GM18858 (cell line): ENCODE results near the gene PEX7.
"Not testable (repeated sequence)": the region's sequence is repeated elsewhere in the genome, so short reads cannot be mapped to it uniquely, and the experiment has no call there.

Experiments
- ATAC-seq: cut with Tn5 transposase; IDR thresholded peaks from one replicate; pipeline ENCODE4 v1.9.1; 2021; ENCODE audit not compliant: unreplicated experiment

The PEX7 gene, protein sequence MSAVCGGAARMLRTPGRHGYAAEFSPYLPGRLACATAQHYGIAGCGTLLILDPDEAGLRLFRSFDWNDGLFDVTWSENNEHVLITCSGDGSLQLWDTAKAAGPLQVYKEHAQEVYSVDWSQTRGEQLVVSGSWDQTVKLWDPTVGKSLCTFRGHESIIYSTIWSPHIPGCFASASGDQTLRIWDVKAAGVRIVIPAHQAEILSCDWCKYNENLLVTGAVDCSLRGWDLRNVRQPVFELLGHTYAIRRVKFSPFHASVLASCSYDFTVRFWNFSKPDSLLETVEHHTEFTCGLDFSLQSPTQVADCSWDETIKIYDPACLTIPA

DNA sequence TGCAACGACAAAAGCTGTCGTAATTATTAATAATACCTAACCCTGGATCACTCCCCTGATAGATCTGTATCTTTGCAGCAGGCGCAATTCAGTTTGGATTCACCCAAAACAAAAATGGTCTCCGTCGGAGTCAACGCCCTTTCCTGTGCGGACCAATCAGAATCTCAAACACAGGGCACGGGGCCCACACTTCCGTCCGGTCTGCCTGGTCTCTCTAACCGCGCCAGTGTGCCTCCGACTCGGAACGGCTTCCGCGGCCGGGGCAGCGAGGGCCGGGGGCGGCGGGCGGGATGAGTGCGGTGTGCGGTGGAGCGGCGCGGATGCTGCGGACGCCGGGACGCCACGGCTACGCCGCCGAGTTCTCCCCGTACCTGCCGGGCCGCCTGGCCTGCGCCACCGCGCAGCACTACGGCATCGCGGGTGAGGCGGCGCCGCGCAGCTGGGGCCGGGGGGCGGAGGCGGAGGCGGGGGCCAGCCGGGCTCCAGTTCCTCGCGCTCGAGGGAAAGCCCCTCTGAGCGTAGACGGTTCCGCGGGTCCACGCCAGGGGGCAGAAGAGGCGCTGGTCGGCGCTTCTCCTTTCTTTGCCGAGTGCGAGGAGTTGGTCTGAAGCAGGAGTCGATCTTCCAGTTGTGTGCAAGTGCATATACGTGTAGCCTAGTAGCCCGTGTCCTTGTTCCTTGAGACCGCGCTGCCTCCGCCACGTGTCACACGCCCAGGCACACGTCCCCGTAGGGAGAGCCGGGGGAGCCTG, at the start of gene PEX7:
PEX7 (plus strand) TSS at position 217 of the 752 bp plus-strand sequence; CDS start at position 291, 74 bp downstream.
- peak; percentile 91 for ATAC-seq

- no peak for ATAC-seq
These were observed 49.5 kb upstream of the PEX7 start for GRCh38 chr6:136772685-136773472.

GRCh38 chr6:136773473-136773796, 49.0 kb upstream of the PEX7 start:
- ATAC-seq = no peak

DNA sequence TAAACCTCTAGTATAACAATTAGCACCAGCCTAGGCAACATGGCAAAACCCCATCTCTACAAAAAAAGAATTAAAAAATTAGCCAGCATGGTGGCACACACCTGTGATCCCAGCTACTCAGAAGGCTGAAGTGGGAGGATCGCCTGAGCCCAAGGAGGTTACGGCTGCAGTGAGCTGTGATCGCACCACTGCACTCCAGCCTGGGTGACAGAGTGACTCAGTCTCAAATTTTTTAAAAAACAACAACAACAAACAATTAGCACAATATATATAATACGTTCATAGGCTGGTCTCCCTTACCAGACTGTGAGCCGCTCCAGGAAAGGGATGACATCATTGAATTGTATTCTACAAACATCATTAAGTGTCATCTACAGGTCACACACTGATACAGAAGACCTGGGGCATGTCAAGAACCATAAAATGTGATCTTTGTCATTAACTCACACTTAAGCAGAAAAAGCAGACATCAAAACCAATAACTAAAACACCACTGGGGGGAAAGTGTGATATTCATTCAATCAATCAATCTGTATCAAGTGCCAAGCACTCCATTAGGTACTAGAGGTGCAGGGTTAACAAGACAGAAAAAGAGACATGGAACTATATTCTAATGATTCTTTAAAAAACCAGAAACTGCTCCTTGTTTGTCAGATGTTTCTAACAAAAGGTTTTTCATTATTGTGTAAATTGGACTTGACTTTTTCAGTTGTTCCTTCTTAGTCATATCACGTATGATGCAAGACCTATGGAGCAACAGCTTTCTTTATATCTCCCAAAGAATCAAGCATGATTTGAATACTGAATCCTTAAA, 48.0 kb upstream of the PEX7 start:
- ATAC-seq = no peak

DNA sequence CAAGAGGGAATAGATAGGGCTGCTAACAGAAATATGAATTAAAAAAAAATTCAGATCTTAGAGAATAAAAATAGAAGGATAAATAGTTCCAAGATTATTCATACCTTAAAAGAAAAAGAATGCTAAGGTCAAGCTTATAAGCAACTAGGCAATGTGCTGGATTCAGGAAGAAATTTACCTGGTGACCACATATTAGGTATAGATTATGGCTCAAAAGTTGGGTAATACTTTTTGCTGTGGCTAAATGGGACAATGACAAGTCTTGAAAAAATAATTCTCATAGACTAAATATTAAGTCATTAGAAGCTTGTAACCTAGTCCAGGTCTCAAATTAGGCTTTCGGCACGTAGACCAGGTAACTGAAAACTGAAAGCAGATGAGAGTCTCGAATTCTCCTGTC, 47.3 kb upstream of the PEX7 start:
- no peak for ATAC-seq

DNA sequence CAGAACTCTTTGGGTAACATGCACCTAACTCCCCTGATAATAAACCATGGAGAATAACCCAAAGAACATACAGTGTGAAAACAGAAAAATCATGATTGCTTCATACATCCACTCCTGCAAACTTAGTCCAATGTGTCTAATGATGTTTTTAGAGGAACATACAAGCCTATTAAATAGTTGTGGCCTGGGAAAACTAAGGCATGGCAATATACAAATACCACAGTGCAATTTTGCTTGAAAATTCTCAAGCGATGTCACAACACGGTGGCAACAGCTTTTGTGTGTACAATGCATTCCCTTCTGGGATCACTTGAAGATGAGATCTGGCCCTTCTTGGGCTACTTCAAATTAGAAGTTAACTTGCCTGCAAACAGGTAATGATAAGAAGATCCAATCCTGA, 46.8 kb upstream of the PEX7 start:
- no peak for ATAC-seq

GRCh38 chr6:136777651-136778050, 44.7 kb upstream of the PEX7 start:
- ATAC-seq = no peak

GRCh38 chr6:136779682-136780081, 42.7 kb upstream of the PEX7 start:
- ATAC-seq = no peak

DNA sequence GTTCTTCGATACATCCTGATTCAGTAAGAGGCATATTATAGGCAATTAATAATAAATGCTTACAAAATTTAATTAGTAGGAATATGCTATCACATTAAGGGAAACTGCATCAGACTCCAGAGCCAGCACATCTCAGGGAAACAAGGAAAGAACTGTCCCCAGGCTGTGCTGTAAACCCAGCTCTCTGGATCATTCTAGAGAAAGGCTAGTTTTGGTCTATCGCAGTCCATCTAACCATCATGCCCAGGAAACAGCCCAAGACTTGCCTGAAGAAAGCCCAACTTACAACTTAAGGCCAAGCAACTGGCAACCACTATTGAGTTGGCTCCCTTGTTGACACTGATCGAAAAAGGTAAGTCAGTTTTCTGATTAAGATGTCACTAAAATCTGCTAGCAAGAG, 41.4 kb upstream of the PEX7 start:
- no peak for ATAC-seq

- ATAC-seq = no peak
These were observed 40.2 kb upstream of the PEX7 start for GRCh38 chr6:136782021-136782770.

DNA sequence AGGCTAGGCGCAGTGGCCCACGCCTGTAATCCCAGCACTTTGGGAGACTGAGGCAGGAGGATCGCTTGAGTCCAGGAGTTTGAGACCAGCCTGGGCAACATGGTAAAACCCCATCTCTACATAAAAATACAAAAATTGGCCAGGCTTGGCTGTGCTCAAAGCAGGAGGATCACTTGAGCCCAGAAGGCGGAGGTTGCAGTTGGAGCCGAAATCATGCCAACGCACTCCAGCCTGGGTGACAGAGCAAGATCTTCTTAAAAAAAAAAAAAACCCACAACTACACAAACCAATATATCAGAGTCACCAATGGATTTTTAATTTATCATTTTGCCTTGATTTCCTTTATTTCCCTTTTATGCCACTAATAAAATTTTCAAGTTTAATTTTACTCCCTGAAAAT, 39.4 kb upstream of the PEX7 start:
- ATAC-seq = no peak

DNA sequence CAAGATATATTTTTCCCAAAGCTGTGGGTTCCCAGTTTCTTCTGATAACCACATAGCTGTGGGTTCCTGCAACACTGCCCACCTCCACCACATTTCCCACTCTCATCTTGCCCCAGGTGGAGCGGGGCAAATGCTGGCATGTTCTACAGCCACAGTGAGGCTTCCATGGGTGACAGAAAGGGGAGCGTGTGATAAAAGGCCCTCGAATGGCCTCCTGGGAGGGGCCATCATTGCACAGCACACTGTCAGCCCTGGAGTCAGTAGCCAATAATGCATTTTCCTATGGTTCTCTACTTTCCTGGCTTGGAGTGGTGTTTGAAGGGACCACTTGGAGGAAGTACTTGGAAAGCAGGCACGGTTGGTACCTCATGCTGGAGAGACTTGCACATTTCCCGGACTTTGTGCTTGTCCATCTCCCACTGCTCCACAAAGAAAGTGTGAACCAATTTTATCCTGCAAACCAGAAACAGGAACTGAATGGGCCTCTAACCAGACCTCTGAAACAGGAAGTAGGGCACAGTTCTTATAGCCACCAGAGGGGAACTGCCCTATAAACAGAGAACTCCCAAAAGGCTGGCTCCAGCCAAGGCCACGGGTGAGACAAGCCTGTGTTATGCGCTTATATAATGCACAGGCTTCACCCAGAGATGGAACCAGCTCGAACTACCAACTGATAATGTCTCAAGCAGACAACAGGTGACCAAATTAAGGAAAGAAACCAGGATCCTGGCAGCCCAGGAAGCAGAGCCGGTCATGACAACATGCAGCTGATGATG, 38.7 kb upstream of the PEX7 start:
- peak; percentile 50 for ATAC-seq

- no peak for ATAC-seq
These were observed 38.1 kb upstream of the PEX7 start for GRCh38 chr6:136784271-136784664.

GRCh38 chr6:136784910-136785746, 37.3 kb upstream of the PEX7 start:
- ATAC-seq = no peak

DNA sequence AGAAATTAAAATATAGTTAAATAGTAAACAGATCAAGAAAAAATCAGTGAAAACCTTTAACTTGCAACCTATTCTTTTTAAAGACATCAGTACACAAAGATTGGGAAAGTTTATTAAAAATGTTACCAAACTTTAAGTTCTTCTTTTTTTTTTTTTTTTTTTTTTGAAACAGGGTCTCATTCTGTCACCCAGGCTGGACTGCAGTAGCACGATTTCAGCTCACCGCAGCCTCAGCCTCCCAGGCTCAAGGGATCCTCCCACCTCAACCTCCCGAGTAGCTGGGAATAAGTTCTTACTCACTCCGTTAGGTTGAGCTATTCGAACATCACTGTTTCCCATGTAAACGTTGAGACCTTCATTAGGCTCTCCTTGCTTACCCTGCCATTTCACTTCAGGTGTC, 35.7 kb upstream of the PEX7 start:
- no peak for ATAC-seq

DNA sequence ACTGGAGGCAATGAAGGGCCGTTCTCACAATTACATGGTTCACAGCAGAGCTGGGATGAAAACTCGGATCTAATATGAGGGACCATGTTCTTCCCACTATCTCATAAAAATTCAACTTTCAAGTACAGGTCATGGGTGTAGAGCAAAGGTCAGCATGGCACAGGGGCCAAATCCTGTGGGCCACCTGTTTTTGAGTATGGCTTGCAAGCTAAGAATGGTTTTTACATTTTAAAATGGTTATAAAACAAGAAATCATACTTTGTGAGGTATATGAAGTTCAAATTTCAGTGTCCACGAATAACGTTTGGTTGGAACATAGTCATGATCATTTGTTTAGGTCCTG, 34.7 kb upstream of the PEX7 start:
- no peak for ATAC-seq

- no peak for ATAC-seq
These were observed 34.1 kb upstream of the PEX7 start for GRCh38 chr6:136788069-136788902.

- ATAC-seq = not testable (repeated sequence)
These were observed 33.0 kb upstream of the PEX7 start for GRCh38 chr6:136789440-136789839.
